ENCODE data around the gene SEC16A. TPM values are rescaled to one million over a fixed set of nuclear protein-coding genes. Genes with fewer than 3 reads are reported as not detected.

The SEC16A gene
- total and polyA plus RNA-seq, 7 experiments from 2014 or later: 25.4 to 88.5 (median 83.0) TPM

DNA sequence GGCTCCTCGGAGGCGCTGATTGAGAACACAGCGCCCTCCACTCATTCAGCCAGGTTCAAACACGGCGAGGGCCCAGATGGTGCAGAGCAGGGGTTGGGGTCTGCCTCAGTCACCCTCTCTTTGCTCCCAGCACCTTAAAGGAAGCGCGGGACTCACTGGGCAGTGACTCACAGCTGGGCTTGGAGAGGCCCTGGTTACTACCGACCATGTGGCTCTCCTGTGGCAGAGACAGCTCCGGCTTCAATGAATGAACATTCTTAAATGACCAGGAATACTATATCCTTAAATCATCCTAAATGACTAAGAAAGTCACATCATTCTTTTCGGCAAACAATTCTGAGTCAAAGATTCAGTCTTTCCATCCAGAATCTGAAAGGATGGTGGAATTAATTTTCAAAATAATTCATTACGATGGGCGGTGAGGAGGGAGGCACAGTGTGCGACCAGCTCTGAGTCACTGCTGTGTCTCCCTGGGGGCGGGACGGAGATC lies 41.6 kb downstream of the SEC16A start:
- H3K4me3 Mint-ChIP-seq: peak overlapping the region in 4 of 10 donors; percentile 25 to 88 (median 48)
- Histone ChIP-seq H3K4me3 (ENCODE audit: low read length) (no peak overlapping the region), H3K9me3 (ENCODE audit: control insufficient read depth in 2 of 3, low read length in 3 of 3) (no peaks in the 10 kb centered on the region), H3K27me3 (ENCODE audit: control insufficient read depth in 2 of 2, insufficient read depth in 2 of 2, low read length in 2 of 2) (no peaks in the 10 kb centered on the region), H3K4me1 (ENCODE audit: control insufficient read depth in 2 of 2, insufficient read depth in 2 of 2, low read length in 2 of 2) (peaks cover 21% of the 10 kb centered on the region in 2 donors), H3K36me3 (ENCODE audit: control insufficient read depth in 2 of 3, insufficient read depth in 3 of 3, low read length in 3 of 3) (peaks cover 0 to 58% (median 5%) of the 10 kb centered on the region in 3 experiments), H3K27ac (ENCODE audit: low read depth, low read length) (no peak overlapping the region)
- peaks cover 0 to 24% (median 5%) of the 10 kb centered on the region in 5 donors for H3K36me3 Mint-ChIP-seq
- peaks cover 15 to 23% (median 22%) of the 10 kb centered on the region in 7 donors for H3K4me1 Mint-ChIP-seq
- POLR2A ChIA-PET: interaction anchor here (1.2 kb wide), 1 partner anchor 29 kb away, joined by 3 read pairs; no protein-coding TSS in a partner anchor
- H3K9me3 Mint-ChIP-seq: no peaks in the 10 kb centered on the region
- CTCF ChIA-PET: no interaction called here
- H3K27me3 Mint-ChIP-seq: no peaks in the 10 kb centered on the region
- intact Hi-C loops (cut with micrococcal nuclease): no loop called here
- peak overlapping the region in 1 of 9 donors; percentile 77 for H3K27ac Mint-ChIP-seq
- ATAC-seq (no peak), DNase-seq (no peak)

GRCh38 chr9:136439481-136440408 lies 43.1 kb downstream of the SEC16A start, which contains the start of gene INPP5E:
TSS of gene INPP5E (minus strand) at chr9:136439845. CDS start at chr9:136439419, 426 bp downstream.
- Mint-ChIP-seq H3K4me1 (peaks cover 20 to 29% (median 26%) of the 10 kb centered on the region in 7 donors), H3K27ac (peak within 1 kb of the TSS in 8 of 9 donors; percentile 30 to 85 (median 70)), H3K36me3 (peaks cover 0 to 17% (median 5%) of the 10 kb centered on the region in 5 donors), H3K9me3 (no peaks in the 10 kb centered on the region), H3K4me3 (peak within 1 kb of the TSS; percentile 79 to 90 (median 85)), H3K27me3 (no peaks in the 10 kb centered on the region)
- H3K9me3 ChIP-seq (ENCODE audit: control insufficient read depth in 2 of 3, low read length in 3 of 3): no peaks in the 10 kb centered on the region
- H3K27ac ChIP-seq (ENCODE audit: low read depth, low read length): peak within 1 kb of the TSS; percentile 84
- DNase-seq (peak; percentile 68 to 99 (median 84)), ATAC-seq (peak; percentile 93)
- CTCF ChIA-PET: interaction anchor here (0.9 kb wide), 1 partner anchor 37 kb away, joined by 3 read pairs; no protein-coding TSS in a partner anchor
- H3K4me3 ChIP-seq (ENCODE audit: low read length): peak within 1 kb of the TSS; percentile 64
- peaks cover 21% of the 10 kb centered on the region in 2 donors for H3K4me1 ChIP-seq (ENCODE audit: control insufficient read depth in 2 of 2, insufficient read depth in 2 of 2, low read length in 2 of 2)
- intact Hi-C loops (cut with micrococcal nuclease): loop anchor here (1.0 to 2.0 kb wide), 7 partner anchors 29 to 76 kb away; partner anchors contain the start of genes ENTR1 (in 2 of the 2), PMPCA (in 2 of the 2), DNLZ (in 1 of the 2) and SEC16A (in 1 of the 2)
- H3K27me3 ChIP-seq (ENCODE audit: control insufficient read depth in 2 of 2, insufficient read depth in 2 of 2, low read length in 2 of 2): no peaks in the 10 kb centered on the region
- POLR2A ChIA-PET: interaction anchor here (0.6 to 1.6 kb wide), 4 partner anchors 11 to 89 kb away, joined by 3 to 7 read pairs (median 3); no protein-coding TSS in a partner anchor
- peaks cover 0 to 49% (median 0%) of the 10 kb centered on the region in 3 experiments for H3K36me3 ChIP-seq (ENCODE audit: control insufficient read depth in 2 of 3, insufficient read depth in 3 of 3, low read length in 3 of 3)

- intact Hi-C loops (cut with micrococcal nuclease): loop anchor here (1.0 to 2.0 kb wide), 7 partner anchors 28 to 76 kb away; partner anchors contain the start of genes ENTR1 (in 2 of the 2), PMPCA (in 2 of the 2), DNLZ (in 1 of the 2) and SEC16A (in 1 of the 2)
- Histone ChIP-seq H3K27ac (ENCODE audit: low read depth, low read length) (peak overlapping the region; percentile 84), H3K4me1 (ENCODE audit: control insufficient read depth in 2 of 2, insufficient read depth in 2 of 2, low read length in 2 of 2) (peaks cover 21% of the 10 kb centered on the region in 2 donors), H3K27me3 (ENCODE audit: control insufficient read depth in 2 of 2, insufficient read depth in 2 of 2, low read length in 2 of 2) (no peaks in the 10 kb centered on the region), H3K9me3 (ENCODE audit: control insufficient read depth in 2 of 3, low read length in 3 of 3) (no peaks in the 10 kb centered on the region), H3K4me3 (ENCODE audit: low read length) (peak overlapping the region; percentile 64), H3K36me3 (ENCODE audit: control insufficient read depth in 2 of 3, insufficient read depth in 3 of 3, low read length in 3 of 3) (peaks cover 0 to 45% (median 0%) of the 10 kb centered on the region in 3 experiments)
- ChIA-PET CTCF (interaction anchor here (0.5 kb wide), 1 partner anchor 590 kb away, joined by 3 read pairs; no protein-coding TSS in a partner anchor), POLR2A (interaction anchor here (1.0 to 1.6 kb wide), 2 partner anchors 28 to 30 kb away, joined by 3 to 7 read pairs; no protein-coding TSS in a partner anchor)
- H3K27me3 Mint-ChIP-seq: no peaks in the 10 kb centered on the region
- H3K4me3 Mint-ChIP-seq: peak overlapping the region; percentile 79 to 90 (median 85)
- peaks cover 0 to 11% (median 3%) of the 10 kb centered on the region in 5 donors for H3K36me3 Mint-ChIP-seq
- H3K4me1 Mint-ChIP-seq: peaks cover 20 to 29% (median 26%) of the 10 kb centered on the region in 7 donors
- DNase-seq (peak; percentile 22 to 69 (median 40)), ATAC-seq (peak; percentile 71)
- peak overlapping the region in 8 of 9 donors; percentile 67 to 90 (median 80) for H3K27ac Mint-ChIP-seq
- no peaks in the 10 kb centered on the region for H3K9me3 Mint-ChIP-seq
Measured at GRCh38 chr9:136438548-136439480, 44.0 kb downstream of the SEC16A start.

- Mint-ChIP-seq H3K4me3 (peak overlapping the region; percentile 79 to 90 (median 85)), H3K27ac (peak overlapping the region in 8 of 9 donors; percentile 67 to 90 (median 80)), H3K4me1 (peaks cover 20 to 29% (median 26%) of the 10 kb centered on the region in 7 donors), H3K36me3 (peaks cover 0 to 8% (median 3%) of the 10 kb centered on the region in 5 donors), H3K27me3 (no peaks in the 10 kb centered on the region), H3K9me3 (no peaks in the 10 kb centered on the region)
- ChIA-PET CTCF (interaction anchor here (0.5 kb wide), 1 partner anchor 591 kb away, joined by 3 read pairs; no protein-coding TSS in a partner anchor), POLR2A (interaction anchor here (1.6 kb wide), 1 partner anchor 29 kb away, joined by 7 read pairs; no protein-coding TSS in a partner anchor)
- ATAC-seq (no peak), DNase-seq (peak in 1 of 9 donors; percentile 14)
- H3K9me3 ChIP-seq (ENCODE audit: control insufficient read depth in 2 of 3, low read length in 3 of 3): no peaks in the 10 kb centered on the region
- H3K36me3 ChIP-seq (ENCODE audit: control insufficient read depth in 2 of 3, insufficient read depth in 3 of 3, low read length in 3 of 3): peaks cover 0 to 43% (median 0%) of the 10 kb centered on the region in 3 experiments
- H3K27me3 ChIP-seq (ENCODE audit: control insufficient read depth in 2 of 2, insufficient read depth in 2 of 2, low read length in 2 of 2): no peaks in the 10 kb centered on the region
- peaks cover 21% of the 10 kb centered on the region in 2 donors for H3K4me1 ChIP-seq (ENCODE audit: control insufficient read depth in 2 of 2, insufficient read depth in 2 of 2, low read length in 2 of 2)
- H3K27ac ChIP-seq (ENCODE audit: low read depth, low read length): peak overlapping the region; percentile 84
- H3K4me3 ChIP-seq (ENCODE audit: low read length): peak overlapping the region; percentile 64
- intact Hi-C loops (cut with micrococcal nuclease): loop anchor here in 1 of 2 donors (2.0 kb wide), 2 partner anchors 27 to 35 kb away; partner anchors contain the start of genes ENTR1 and PMPCA
Measured at GRCh38 chr9:136437839-136438547, 44.8 kb downstream of the SEC16A start.

DNA sequence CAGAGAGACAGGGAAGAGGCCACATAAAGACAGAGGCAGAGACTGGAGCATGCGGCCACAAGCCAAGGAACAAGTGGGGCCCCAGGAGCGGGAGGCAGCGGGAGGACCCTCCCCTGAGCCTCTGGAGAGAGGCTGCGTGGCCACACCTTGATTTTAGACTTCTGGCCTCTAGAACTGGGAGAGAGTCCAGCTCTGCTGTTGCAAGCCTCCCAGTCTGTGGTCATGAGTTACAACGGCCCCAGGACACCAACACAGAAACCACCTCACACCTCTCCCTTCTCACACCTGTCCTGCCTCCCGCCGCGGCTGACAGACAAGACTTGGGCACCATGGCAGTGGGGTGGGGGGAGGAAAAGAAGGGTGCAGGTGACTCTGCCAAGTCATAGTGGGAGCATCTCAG lies 45.4 kb downstream of the SEC16A start:
- H3K4me3 Mint-ChIP-seq: peak overlapping the region; percentile 79 to 90 (median 85)
- DNase-seq (no peak), ATAC-seq (no peak)
- no peaks in the 10 kb centered on the region for H3K9me3 ChIP-seq (ENCODE audit: control insufficient read depth in 2 of 3, low read length in 3 of 3)
- intact Hi-C loops (cut with micrococcal nuclease): no loop called here
- no peaks in the 10 kb centered on the region for H3K27me3 Mint-ChIP-seq
- peak overlapping the region in 5 of 9 donors; percentile 24 to 76 (median 45) for H3K27ac Mint-ChIP-seq
- peaks cover 0 to 43% (median 0%) of the 10 kb centered on the region in 3 experiments for H3K36me3 ChIP-seq (ENCODE audit: control insufficient read depth in 2 of 3, insufficient read depth in 3 of 3, low read length in 3 of 3)
- no peaks in the 10 kb centered on the region for H3K27me3 ChIP-seq (ENCODE audit: control insufficient read depth in 2 of 2, insufficient read depth in 2 of 2, low read length in 2 of 2)
- H3K4me1 Mint-ChIP-seq: peaks cover 20 to 28% (median 26%) of the 10 kb centered on the region in 7 donors
- H3K4me1 ChIP-seq (ENCODE audit: control insufficient read depth in 2 of 2, insufficient read depth in 2 of 2, low read length in 2 of 2): peaks cover 21% of the 10 kb centered on the region in 2 donors
- H3K36me3 Mint-ChIP-seq: peaks cover 0 to 3% (median under 1%) of the 10 kb centered on the region in 5 donors
- no peaks in the 10 kb centered on the region for H3K9me3 Mint-ChIP-seq
- no peak overlapping the region for H3K4me3 ChIP-seq (ENCODE audit: low read length)
- no peak overlapping the region for H3K27ac ChIP-seq (ENCODE audit: low read depth, low read length)
- ChIA-PET CTCF (no interaction called here), POLR2A (no interaction called here)

All from naive thymus-derived CD4-positive, alpha-beta T cell (primary cell).